Activated CD4-positive, alpha-beta T cell treated with anti-CD3 and anti-CD28 coated beads, Interleukin-2, Interleukin-4, amounts not matched to agents 100 ng/mL and 50 ng/mL, durations not matched to agents 16 hours and 8 hours (primary cell): ENCODE results near the gene DNAJC12.
A peak's percentile ranks its signal among the peaks of the same experiment; 100 is the strongest.
"Not testable (repeated sequence)": the region's sequence is repeated elsewhere in the genome, so short reads cannot be mapped to it uniquely, and the experiment has no call there.

ENCODE experiments used
- DNase-seq: peaks from one replicate; pipeline ENCODE4 v3.0.0-alpha.2; 2020; ENCODE audit warnings: low spot score

Gene DNAJC12

DNA sequence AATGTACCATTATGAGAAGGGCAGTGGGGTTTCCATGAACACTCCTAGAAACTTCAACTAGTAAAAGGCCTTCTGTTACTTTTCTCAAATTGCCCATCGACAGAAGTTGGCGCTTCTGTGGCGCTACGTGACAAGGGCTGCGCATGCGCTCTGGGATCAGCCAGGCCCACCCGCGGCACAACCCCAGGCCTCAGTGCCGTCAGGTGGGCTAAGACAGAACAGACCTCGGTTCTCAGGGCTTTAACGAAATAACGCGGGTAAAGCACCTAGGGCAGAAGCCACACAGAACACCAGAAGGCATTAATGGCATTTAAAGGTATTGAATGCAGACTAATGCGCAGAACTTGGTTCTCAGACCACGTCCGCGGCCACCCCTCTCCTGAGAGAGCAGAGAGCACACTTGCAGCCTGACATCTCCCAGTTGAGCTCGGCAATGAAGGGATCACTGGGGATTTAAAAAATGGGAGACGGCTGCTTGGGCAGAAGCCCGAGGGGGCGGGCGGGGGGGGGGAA lies 74.4 kb downstream of the DNAJC12 start:
- DNase-seq = peak; percentile 67

DNA sequence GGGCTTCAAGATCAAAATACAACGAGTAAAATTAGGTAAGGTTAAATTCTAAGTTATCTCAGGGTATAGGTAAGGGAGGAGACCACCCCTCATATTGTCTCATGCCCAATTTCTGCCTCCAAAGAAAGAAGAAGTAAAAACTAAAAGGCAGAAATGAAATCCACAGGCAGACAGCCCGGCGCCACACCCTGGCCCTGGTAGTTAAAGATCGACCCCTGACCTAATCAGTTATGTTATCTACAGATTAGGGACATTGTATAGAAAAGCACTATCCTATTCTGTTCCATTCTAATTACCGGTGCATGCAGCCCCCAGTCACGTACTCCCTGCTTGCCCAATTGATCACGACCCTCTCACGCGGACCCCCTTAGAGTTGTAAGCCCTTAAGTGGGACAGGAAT lies 75.4 kb downstream of the DNAJC12 start:
- DNase-seq = not testable (repeated sequence)

DNA sequence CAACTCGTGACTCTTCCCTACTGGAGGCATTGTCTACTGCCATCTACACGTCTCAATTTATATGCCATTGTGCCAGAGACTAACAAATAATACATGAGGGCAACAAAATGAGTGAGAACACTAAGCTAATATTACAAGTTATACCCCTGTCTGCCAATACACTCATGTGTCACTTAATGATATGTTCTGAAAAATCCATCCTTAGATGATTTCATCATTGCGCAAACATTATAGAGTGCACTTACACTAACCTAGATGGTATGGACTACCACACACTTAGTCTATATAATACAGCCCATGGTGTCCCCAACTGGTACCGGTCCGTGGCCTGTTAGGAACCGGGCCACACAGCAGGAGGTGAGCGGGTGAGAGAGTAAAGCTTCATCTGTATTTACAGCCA lies 77.7 kb downstream of the DNAJC12 start:
- no peak for DNase-seq
